H9 (cell line): Measurements from ENCODE around the gene TMEM30B. TPM values are rescaled to one million over a fixed set of nuclear protein-coding genes. Genes with fewer than 3 reads are reported as not detected.

Experiments
- DNase-seq: peaks from one replicate; pipeline ENCODE4 v3.0.0-alpha.2; 2017
- H2AFZ ChIP-seq: one replicate; pipeline ENCODE4 v1.6.1; 2013; ENCODE audit warnings: mild to moderate bottlenecking, low read length, control low read depth, moderate library complexity
- H2AK5ac ChIP-seq: 2 replicates; pipeline ENCODE4 v1.6.1; 2013; ENCODE audit warnings: low read length, control low read depth, mixed read lengths; ENCODE audit not compliant: insufficient read length
- H2BK120ac ChIP-seq: one replicate; pipeline ENCODE4 v1.6.1; 2013; ENCODE audit warnings: low read depth, mild to moderate bottlenecking, low read length, control low read depth, inconsistent platforms; ENCODE audit not compliant: poor library complexity, severe bottlenecking
- H2BK12ac ChIP-seq: 2 replicates; pipeline ENCODE4 v1.6.1; 2013; ENCODE audit warnings: low read length, control low read depth, mixed read lengths, low read depth; ENCODE audit not compliant: insufficient read length
- H2BK15ac ChIP-seq: 2 replicates; pipeline ENCODE4 v1.6.1; 2013; ENCODE audit warnings: low read depth, low read length, control low read depth
- H2BK20ac ChIP-seq: one replicate; pipeline ENCODE4 v1.6.1; 2013; ENCODE audit warnings: low read depth, mild to moderate bottlenecking, low read length, control low read depth, inconsistent platforms; ENCODE audit not compliant: poor library complexity, severe bottlenecking
- H2BK5ac ChIP-seq: 2 replicates; pipeline ENCODE4 v1.6.1; 2013; ENCODE audit warnings: low read length, control low read depth, mixed read lengths; ENCODE audit not compliant: insufficient read length
- H3K14ac ChIP-seq: 2 replicates; pipeline ENCODE4 v1.6.1; 2013; ENCODE audit warnings: low read length, control low read depth; ENCODE audit not compliant: insufficient read depth
- H3K18ac ChIP-seq: 2 replicates; pipeline ENCODE4 v1.6.1; 2013; ENCODE audit warnings: low read depth, mild to moderate bottlenecking, mixed read lengths, low read length, control low read depth; ENCODE audit not compliant: insufficient read length
- H3K23ac ChIP-seq: 2 replicates; pipeline ENCODE4 v1.6.1; 2013; ENCODE audit warnings: low read length, control low read depth, mixed read lengths, low read depth; ENCODE audit not compliant: insufficient read length
- H3K23me2 ChIP-seq: 2 replicates; pipeline ENCODE4 v1.6.1; 2013; ENCODE audit warnings: low read depth, mild to moderate bottlenecking, mixed read lengths, low read length, control low read depth; ENCODE audit not compliant: insufficient read length, poor library complexity, severe bottlenecking
- H3K27ac ChIP-seq: 2 replicates; pipeline ENCODE4 v1.5.1; 2013; ENCODE audit warnings: low read length, control low read depth, mixed read lengths, low read depth; ENCODE audit not compliant: insufficient read length
- H3K27me3 ChIP-seq: 2 replicates; pipeline ENCODE4 v1.6.1; 2013; ENCODE audit warnings: low read length, control low read depth, inconsistent platforms; ENCODE audit not compliant: insufficient read depth
- H3K4ac ChIP-seq: 2 replicates; pipeline ENCODE4 v1.6.1; 2013; ENCODE audit warnings: low read depth, mild to moderate bottlenecking, control low read depth, inconsistent platforms, low read length, moderate library complexity
- H3K4me1 ChIP-seq: 2 replicates; pipeline ENCODE4 v1.6.1; 2013; ENCODE audit warnings: low read length, control low read depth, inconsistent platforms; ENCODE audit not compliant: insufficient read depth
- H3K4me2 ChIP-seq: 2 replicates; pipeline ENCODE4 v1.6.1; 2013; ENCODE audit warnings: low read length, control low read depth, mixed read lengths; ENCODE audit not compliant: insufficient read length, insufficient read depth
- H3K56ac ChIP-seq: 2 replicates; pipeline ENCODE4 v1.6.1; 2013; ENCODE audit warnings: low read depth, mild to moderate bottlenecking, mixed read lengths, low read length, control low read depth; ENCODE audit not compliant: insufficient read length
- H3K79me1 ChIP-seq: 2 replicates; pipeline ENCODE4 v1.6.1; 2013; ENCODE audit warnings: low read depth, mild to moderate bottlenecking, moderate library complexity, low read length, control low read depth, inconsistent platforms; ENCODE audit not compliant: insufficient read depth, poor library complexity, severe bottlenecking
- H3K79me2 ChIP-seq: 2 replicates; pipeline ENCODE4 v1.6.1; 2013; ENCODE audit warnings: low read length, control low read depth, inconsistent platforms; ENCODE audit not compliant: insufficient read depth
- H3K9ac ChIP-seq: 2 replicates; pipeline ENCODE4 v1.6.1; 2013; ENCODE audit warnings: low read length, control low read depth, mixed read lengths; ENCODE audit not compliant: insufficient read length; ENCODE audit errors: extremely low read depth
- H3K9me3 ChIP-seq: one replicate; pipeline ENCODE4 v1.6.1; 2013; ENCODE audit warnings: low read depth, low read length, inconsistent platforms; ENCODE audit not compliant: control insufficient read depth
- H3T11ph ChIP-seq: one replicate; pipeline ENCODE4 v1.6.1; 2013; ENCODE audit warnings: mild to moderate bottlenecking, low read length, control low read depth, inconsistent platforms
- H4K20me1 ChIP-seq: one replicate; pipeline ENCODE4 v1.6.1; 2013; ENCODE audit not compliant: control insufficient read depth, insufficient read length, insufficient read depth
- H4K5ac ChIP-seq: 2 replicates; pipeline ENCODE4 v1.6.1; 2013; ENCODE audit warnings: low read depth, mild to moderate bottlenecking, mixed read lengths, low read length, control low read depth; ENCODE audit not compliant: insufficient read length
- H4K8ac ChIP-seq: replicated peaks from 2 replicates; pipeline ENCODE4 v1.6.1; 2013; ENCODE audit warnings: low read length, control low read depth, mixed read lengths, low read depth; ENCODE audit not compliant: insufficient read length
- H4K91ac ChIP-seq: 2 replicates; pipeline ENCODE4 v1.6.1; 2013; ENCODE audit warnings: low read depth, mild to moderate bottlenecking, moderate library complexity, mixed read lengths, low read length, control low read depth; ENCODE audit not compliant: insufficient read length
- H3K27ac Mint-ChIP-seq, 3 experiments: 2 replicates in 2 of 3; 3 replicates in 1 of 3; pipeline ENCODE4 v1.8.0; 2020 to 2021; ENCODE audit warnings: mixed read lengths in 3 of 3, mild to moderate bottlenecking in 1 of 3, moderate library complexity in 1 of 3
- H3K27me3 Mint-ChIP-seq: 2 replicates; pipeline ENCODE4 v1.8.0; 2021; ENCODE audit warnings: low read depth, mild to moderate bottlenecking, moderate library complexity, mixed read lengths
- H3K36me3 Mint-ChIP-seq, 3 experiments: 2 replicates in 2 of 3; 3 replicates in 1 of 3; pipeline ENCODE4 v1.8.0; 2020 to 2021; ENCODE audit warnings: low read depth in 3 of 3, mixed read lengths in 3 of 3; ENCODE audit not compliant: insufficient read depth in 1 of 3
- H3K4me1 Mint-ChIP-seq, 2 experiments: 2 replicates each; pipeline ENCODE4 v1.8.0; 2020; ENCODE audit warnings: mixed read lengths in 2 of 2
- H3K4me3 Mint-ChIP-seq, 2 experiments: 2 replicates in 1 of 2; 3 replicates in 1 of 2; pipeline ENCODE4 v1.8.0; 2020 to 2021; ENCODE audit warnings: mild to moderate bottlenecking in 2 of 2, mixed read lengths in 2 of 2, moderate library complexity in 1 of 2
- H3K9me3 Mint-ChIP-seq, 2 experiments: 2 replicates in 1 of 2; 3 replicates in 1 of 2; pipeline ENCODE4 v1.8.0; 2020; ENCODE audit warnings: mild to moderate bottlenecking in 2 of 2, mixed read lengths in 2 of 2, moderate library complexity in 1 of 2
- WGBS: extraction: QIAGEN DNeasy Blood & Tissue Kit; methylation state at CpG from one replicate; pipeline ENCODE4 v1.1.7; 2013; ENCODE audit warnings: missing lambda C conversion rate, low lambda C conversion rate, mixed read lengths; ENCODE audit not compliant: insufficient read length; ENCODE audit errors: extremely low coverage; 5-methylcytosine and 5-hydroxymethylcytosine counted together
- total RNA-seq: library from RNA; stranded (reverse); gene quantifications from 2 replicates; pipeline ENCODE4 v1.2.1, GENCODE V29; 2021
- TF ChIP-seq, protein P1 (sequence below): fragments of 200-600 bp; sonication (generic); conservative IDR thresholded peaks from 3 replicates; pipeline ENCODE4 v1.8.0; 2021; ENCODE audit warnings: antibody characterized with exemption, mild to moderate bottlenecking

TMEM30B gene
- total RNA-seq, 1 experiment from 2014 or later, result 12.2 TPM

DNA sequence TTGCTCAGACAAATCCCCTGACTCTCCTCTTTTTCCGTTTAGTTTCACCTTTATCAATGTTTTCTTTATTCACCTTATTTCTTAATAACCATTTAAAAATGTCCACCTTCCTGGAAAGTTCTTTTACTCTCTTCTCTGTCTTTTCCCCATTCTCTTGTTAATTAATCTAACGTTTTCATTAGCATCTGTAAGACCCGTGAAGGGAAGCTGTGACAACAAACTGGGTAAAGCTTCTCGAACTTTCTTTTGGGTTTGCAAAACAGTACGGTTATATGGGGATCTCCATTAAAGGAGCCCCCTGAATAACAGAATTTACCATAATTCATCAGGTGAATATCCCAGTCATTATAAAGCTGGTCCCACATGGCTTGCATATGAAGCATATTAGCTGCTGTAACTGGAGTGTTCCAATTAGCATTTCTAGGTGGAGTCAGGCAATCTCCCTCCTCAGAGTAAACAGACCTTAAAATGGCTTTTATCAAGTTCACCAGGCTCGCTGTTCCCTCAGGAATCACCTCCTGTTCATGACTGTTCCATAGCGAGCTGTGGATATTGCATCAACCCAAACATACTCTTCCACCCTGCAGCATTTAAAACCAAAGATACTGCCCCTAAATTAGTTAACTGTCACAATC, 42.4 kb downstream of the TMEM30B start:
- Histone ChIP-seq H2BK12ac (no peak overlapping the region), H2AFZ (no peak overlapping the region), H4K8ac (no peak overlapping the region), H3K27me3 (no peaks in the 10 kb centered on the region), H2AK5ac (no peak overlapping the region), H4K91ac (no peak overlapping the region), H3K14ac (peak overlapping the region; percentile 1; the same call in 1 of the 2 replicates), H3K4me2 (no peak overlapping the region), H2BK20ac (no peak overlapping the region), H2BK120ac (no peak overlapping the region), H4K5ac (peak overlapping the region; percentile 10), H2BK15ac (no peak overlapping the region), H2BK5ac (no peak overlapping the region), H3K23ac (no peak overlapping the region), H3K27ac (peak overlapping the region; percentile 75), H3K56ac (no peak overlapping the region), H3K79me1 (no peaks in the 10 kb centered on the region), H3K79me2 (no peaks in the 10 kb centered on the region), H3K18ac (peak overlapping the region; percentile 2), H3K9me3 (peaks cover 12% of the 10 kb centered on the region), H3K4ac (no peak overlapping the region), H3T11ph (no peak overlapping the region), H3K23me2 (no peaks in the 10 kb centered on the region), H4K20me1 (no peaks in the 10 kb centered on the region), H3K9ac (no peak overlapping the region), H3K4me1 (peaks cover 11% of the 10 kb centered on the region; the same call in 1 of the 2 replicates)
- Mint-ChIP-seq H3K36me3 (peaks cover 19 to 31% (median 27%) of the 10 kb centered on the region in 3 experiments), H3K27ac (peak overlapping the region; percentile 86 to 97 (median 97)), H3K4me1 (peaks cover 39 to 40% of the 10 kb centered on the region in 2 experiments), H3K4me3 (no peak overlapping the region), H3K27me3 (no peaks in the 10 kb centered on the region), H3K9me3 (peaks cover 22 to 33% of the 10 kb centered on the region in 2 experiments)
- WGBS, result no CpG with 5 or more reads among the region's 7 CpGs
- TF ChIP-seq, protein P1, sequence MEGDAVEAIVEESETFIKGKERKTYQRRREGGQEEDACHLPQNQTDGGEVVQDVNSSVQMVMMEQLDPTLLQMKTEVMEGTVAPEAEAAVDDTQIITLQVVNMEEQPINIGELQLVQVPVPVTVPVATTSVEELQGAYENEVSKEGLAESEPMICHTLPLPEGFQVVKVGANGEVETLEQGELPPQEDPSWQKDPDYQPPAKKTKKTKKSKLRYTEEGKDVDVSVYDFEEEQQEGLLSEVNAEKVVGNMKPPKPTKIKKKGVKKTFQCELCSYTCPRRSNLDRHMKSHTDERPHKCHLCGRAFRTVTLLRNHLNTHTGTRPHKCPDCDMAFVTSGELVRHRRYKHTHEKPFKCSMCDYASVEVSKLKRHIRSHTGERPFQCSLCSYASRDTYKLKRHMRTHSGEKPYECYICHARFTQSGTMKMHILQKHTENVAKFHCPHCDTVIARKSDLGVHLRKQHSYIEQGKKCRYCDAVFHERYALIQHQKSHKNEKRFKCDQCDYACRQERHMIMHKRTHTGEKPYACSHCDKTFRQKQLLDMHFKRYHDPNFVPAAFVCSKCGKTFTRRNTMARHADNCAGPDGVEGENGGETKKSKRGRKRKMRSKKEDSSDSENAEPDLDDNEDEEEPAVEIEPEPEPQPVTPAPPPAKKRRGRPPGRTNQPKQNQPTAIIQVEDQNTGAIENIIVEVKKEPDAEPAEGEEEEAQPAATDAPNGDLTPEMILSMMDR, result no peak
- no peak for DNase-seq
